Stimulated activated CD4-positive, alpha-beta T cell treated with anti-CD3 and anti-CD28 coated beads, Interleukin-15, amount 100 ng/mL, for 24 hours (primary cell): ENCODE measurements around the gene OR8D4.
"Not testable (repeated sequence)": the region's sequence is repeated elsewhere in the genome, so short reads cannot be mapped to it uniquely, and the experiment has no call there.

Experiments
- DNase-seq: peaks from one replicate; pipeline ENCODE4 v3.0.0-alpha.2; 2020

Gene OR8D4

DNA sequence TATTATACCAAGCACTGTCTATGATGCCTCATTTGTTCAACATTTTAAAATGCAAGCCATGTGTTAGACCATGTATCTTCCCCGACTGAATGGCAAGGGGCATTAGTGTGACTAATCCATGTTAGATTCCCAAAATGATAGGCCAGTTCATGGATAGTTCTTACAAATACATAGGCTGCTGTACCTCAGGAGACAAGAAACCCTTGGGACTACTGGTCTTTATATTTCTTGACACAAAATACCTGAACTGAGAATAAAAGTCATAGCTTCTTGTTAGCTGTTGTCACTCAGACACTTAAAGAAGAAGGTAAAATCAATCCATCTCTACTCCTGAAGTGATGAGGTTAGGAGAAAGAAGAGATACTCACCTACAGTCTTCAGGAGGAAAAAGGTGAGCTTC lies at the start of gene OR8D4:
OR8D4 (plus strand) TSS at position 301 of the 400 bp plus-strand sequence. CDS start 4,265 bp downstream, outside the sequence.
- DNase-seq, result no peak

DNA sequence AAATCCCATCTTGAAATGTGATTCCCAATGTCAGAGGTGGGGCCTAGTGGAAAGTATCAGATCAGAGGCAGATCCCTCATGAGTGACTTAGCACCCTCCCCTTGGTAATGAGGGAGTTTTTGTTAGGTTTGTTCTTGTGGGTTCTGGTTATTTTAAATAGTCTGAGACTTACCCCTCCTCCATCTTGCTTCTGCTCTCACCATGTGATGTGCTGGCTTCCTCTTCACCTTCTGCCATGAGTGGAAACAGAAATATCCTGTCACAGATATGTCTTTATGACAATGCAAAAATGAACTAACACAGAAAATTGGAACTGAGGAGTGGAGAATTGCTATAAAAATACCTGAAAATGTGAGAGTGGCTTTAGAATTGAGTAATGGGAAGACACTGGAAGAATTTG lies 49.6 kb upstream of the OR8D4 start:
- no peak for DNase-seq

DNA sequence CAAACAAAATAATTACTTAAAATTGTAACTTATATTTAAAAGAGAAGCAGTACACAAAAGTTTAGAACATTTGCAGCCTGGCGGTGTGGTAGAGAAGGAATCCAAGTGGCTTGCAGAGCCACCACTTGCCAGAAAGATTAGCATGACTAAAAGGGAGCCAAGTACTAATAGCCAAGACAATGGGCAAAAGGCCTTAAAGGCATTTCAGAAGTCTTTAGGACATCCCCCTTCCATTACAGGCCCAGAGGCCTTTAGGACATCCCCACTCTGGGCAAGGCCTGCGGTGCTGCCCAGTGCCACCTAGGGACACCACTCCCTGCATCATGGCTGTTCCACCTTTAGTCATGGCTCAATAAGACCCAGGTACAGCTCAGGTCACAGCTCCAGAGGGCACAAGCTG lies 48.9 kb upstream of the OR8D4 start:
- DNase-seq, result no peak

DNA sequence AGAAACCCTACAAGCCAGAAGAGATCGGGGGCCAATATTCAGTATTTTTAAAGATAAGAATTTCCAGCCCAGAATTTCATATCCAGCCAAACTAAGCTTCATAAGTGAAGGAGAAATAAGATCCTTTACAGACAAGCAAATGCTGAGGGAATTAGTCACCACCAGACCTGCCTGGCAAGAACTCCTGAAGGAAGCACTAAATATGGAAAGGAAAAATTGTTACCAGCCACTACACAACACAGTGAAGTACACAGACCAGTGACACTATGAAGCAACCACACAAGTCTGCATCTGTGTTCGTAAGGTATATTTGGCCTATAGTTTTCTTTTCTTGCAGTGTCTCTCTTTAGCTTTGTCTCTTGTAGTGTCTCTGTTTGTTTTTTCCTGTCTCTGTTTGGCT lies 45.5 kb upstream of the OR8D4 start:
- DNase-seq, result no peak

DNA sequence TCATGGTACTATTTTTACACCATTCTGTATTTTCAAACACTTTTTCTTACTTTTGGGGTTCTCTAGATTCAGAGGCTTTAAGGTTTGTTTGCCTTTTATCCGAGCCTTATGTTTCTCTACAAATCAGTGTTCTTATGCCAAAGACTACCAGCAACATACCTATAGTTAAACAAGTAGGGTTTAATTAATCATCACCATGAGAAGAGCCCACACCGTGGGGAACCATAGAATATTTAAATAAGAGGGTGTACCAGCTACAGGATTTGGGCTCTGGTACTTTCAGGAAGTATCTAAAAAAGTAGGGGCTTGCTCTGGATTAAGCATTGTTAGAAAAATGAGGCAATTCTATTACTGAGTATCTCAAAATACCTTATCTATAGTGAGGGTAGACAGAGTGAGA lies 42.2 kb upstream of the OR8D4 start:
- no peak for DNase-seq

DNA sequence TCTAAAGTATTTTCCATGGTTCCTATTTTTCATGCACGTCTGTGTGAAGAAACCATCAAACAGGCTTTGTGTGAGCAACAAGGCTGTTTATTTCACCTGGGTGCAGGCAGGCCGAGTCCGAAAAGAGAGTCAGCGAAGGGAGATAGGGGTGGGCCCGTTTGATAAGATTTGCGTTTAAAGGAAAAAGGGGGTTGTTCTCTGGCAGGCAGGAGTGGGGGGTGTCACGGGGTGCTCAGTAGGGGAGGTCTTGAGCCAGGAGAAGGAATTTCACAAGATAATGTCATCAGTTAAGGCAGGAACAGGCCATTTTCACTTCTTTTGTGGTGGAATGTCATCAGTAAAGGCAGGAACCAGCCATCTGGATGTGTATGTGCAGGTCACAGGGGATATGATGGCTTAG lies 36.7 kb upstream of the OR8D4 start:
- DNase-seq, result not testable (repeated sequence)

DNA sequence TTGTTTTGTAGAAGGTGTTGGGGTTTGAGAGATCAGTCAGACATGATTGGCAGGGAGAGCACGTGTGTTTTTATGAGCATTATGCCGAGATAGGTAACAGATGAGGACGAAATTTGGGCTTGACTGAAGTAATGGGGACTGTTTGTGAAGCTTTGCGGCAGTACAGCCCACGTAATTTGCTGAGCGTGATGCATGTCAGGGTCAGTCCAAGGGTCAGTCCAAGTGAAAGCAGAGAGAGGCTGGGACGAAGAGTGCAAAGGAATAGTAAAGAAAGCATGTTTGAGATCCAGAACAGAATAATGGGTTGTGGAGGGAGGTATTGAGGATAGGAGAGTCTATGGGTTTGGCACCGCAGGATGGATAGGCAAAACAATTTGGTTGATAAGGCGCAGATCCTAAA lies 34.2 kb upstream of the OR8D4 start:
- not testable (repeated sequence) for DNase-seq

DNA sequence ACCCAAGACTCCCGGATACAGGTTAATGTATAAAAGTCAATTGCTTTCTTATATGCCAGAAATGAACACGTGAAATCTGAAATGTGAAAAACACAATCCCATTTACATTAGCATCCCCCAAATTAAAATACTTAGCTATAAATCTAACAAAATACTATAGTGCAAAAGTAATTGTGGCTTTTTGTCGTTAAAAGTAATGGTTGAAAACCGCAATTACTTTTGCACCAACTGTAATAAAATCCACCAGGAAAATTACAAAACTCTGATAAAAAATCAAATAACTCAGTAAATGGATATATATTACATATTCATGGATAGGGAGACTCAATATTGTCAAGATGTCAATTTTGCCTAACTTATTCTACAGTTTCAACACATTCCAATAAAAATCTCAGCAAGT lies 21.1 kb upstream of the OR8D4 start:
- no peak for DNase-seq

DNA sequence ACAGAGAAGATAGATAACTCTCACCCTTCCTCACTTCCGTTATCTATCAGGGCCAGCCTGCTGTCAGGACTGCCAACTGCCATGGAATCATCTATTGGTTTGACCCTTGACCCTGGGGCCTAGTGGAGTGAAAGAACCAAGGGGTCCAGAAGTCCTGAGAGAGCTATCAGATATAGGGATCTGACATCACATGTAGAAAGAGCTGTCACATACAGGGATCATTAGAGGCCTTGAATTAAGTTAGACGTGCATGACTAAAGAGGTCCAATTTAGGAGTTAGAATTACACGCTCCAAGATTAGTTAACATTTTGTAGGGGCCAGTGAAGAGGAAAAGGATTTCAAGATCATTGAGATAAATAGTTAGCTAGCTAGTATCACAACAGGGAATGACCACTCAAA lies 16.4 kb upstream of the OR8D4 start, which contains the start of gene TMEM225:
TMEM225 (minus strand) TSS at position 101 of the 400 bp plus-strand sequence. CDS start 245 bp downstream, outside the sequence.
- no peak for DNase-seq

DNA sequence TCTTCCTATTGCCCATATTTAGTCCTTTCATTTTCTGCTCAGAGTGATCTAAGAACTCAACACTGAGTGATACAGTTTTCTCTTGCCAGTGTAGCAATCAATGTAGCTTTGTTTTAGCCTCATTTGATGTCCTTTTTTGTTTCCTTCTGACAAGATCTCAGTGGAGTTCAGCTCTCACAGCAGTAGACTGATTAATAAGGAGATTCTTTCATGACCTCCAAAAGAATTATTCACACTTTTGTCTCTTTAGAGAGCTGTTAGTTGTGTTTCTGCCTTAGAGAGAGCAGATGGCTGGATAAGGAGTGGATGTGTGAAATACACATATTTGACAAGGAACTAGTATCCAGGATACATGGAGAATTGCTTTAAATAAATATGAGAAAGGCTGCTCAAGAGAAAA lies 9.9 kb upstream of the OR8D4 start:
- DNase-seq, result no peak

DNA sequence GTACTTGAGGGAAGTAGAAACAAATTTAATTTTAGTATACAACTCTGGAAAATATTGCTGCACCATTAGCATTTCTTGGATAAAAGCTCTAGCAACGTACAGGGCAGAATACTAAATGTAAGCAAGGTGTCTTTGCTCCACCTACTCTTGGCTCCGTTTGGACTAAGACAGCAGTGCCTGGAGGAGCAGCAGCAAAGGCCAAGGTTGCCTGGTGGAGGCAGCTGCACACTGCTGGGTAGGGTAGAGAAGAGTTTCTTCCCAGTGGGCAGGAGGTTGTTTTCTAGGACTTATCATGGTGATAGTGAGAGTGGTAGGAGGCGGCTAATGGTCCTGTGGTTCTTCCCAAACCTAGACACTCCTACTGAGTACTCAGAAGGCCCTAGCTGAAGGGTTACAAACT lies 2.2 kb upstream of the OR8D4 start:
- DNase-seq, result no peak

DNA sequence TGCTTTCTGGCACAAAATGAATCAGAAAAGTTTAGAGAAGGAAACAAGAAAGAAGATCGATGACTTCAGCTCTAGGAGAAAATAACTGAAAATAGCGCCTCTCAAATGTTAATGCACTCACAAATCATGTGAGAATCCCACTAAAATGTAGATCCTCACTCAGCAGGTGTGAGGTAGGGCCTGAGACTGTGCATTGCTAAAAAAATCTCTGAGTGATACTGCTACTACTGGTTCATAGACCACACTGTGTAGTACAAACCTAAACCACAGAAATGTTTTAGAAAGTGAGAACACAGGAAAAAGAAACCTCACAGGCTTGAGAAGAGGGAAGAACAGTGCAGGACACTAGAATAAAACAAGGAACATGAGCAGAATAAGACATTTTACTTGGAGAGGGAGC lies 2.0 kb downstream of the OR8D4 start:
- no peak for DNase-seq

DNA sequence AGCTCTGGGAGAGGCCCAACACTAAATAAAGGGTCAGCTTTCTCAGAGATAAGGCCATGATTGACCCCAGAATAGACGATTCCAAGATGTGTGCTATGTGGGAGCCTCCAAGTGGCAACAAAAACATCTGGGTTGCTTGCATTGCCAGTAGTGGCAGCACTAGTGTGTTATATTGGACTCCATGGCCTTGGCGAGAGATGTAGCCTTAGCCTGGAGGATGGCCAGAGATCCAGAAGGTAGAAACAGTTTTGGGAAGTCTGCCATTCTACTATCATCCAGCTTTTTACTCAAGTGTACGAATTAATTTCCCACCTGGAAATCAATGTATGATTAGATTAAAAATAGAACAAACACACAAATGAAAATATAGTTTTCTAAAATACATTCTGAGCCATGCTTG lies 3.0 kb downstream of the OR8D4 start:
- DNase-seq, result no peak

DNA sequence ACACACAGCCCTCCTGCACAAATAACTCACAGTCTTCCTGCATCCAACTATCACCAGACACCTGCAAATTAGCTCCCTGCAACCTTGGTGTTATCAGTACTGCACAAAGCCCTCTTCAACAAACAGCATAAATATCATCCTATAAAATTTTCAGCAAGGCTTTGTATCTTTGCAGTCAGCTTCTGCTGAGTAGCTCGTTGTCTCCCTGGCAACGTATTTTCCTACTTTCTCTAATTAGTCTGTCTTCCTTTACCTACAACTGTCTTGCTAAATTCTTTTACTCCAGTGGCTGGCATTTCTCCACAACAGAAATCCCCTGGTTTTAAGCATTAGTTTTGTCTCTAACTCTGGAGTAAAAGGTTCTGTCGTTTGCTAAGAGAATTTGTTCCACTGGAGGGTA lies 3.9 kb downstream of the OR8D4 start:
- no peak for DNase-seq

DNA sequence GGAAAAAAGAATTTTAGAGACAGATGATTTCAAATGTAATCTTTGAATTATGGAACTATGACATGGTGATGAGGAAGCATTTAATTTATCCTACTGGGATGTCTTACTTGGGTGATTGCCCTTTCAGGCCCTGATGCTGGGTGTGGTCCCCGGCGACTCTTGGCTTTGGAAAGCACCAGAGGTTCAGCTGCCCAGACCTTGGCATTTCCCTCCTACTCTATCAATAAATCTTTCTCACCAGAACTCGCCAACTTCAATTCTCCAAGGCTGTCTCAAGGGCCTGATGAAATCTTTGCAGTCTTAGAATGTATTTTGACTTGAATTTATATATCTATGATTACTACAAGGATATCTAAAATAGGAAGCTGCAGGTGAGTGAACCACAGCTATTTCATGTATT lies 19.0 kb downstream of the OR8D4 start:
- no peak for DNase-seq

DNA sequence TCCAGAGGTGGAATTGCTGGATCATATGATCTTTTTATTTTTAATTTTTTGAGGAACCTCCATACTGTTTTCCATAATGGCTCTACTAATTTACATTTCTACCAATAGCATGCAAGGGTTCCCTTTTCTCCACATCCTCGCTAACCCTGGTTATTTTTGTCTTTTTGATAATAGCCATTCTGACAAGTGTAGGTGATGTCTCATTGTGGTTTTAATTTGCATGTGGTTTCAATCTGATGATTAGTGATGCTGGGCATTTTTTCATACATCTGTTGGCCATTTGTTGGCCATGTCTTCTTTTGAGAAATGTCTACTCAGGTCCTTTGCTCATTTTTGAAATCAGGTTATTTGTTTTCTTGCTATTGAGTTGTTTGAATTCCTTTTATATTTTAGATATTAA lies 22.1 kb downstream of the OR8D4 start:
- DNase-seq, result no peak

DNA sequence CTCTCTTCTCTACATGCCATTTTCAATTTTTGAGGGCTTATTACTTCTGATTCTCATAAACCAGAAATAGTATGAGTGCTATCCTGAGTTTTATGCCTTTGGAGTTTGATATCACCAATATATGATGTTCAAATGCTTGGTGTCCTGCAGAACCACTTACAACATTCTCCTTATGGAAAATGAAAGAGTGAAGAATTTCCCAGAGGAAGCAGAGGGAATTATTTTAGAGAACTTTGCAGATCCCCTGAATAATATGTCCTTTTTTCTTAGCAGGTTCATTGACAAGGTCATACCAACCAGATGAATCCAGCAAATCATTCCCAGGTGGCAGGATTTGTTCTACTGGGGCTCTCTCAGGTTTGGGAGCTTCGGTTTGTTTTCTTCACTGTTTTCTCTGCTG lies 37.4 kb downstream of the OR8D4 start, which contains the start of gene OR4D5:
OR4D5 (plus strand) TSS at position 301 of the 400 bp plus-strand sequence; CDS start at position 301, 0 bp downstream.
- DNase-seq, result no peak

DNA sequence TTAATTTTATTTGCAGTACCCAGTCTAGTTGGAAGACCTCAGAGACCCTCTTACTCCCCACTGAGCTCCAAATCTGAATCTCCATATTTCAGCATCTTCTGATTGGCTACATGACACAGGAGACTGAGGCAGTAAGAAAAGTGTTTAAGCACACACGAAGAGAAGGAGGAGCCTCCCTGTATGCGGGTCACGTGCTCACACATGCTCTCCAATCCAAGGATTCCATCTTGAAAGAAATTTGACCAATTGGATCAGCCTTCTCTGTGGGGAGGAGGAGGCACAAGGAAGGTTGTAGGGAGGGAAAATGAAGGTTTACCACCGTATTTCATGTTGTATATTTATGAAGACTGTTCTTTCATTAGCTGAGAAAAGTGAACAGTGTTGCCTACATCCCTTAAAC lies 40.4 kb downstream of the OR8D4 start:
- DNase-seq, result no peak

DNA sequence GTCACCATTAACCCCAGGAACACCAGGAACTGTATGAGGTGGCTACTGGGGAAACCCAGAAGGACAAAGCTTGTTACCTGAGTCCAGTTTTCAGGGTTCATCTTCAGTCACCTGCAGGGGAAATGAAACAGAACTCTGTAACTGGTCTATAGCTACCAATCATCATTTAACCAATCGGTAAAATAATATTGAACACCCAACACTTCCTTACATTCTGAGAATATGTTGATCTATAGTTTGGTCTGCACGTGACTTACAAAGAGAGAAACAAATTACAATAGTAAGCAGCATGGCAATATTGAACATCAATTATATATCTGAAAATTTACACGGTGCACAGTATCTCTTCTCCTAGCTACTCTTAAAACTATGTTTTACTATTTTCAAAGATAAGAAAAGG lies 41.8 kb downstream of the OR8D4 start, which contains the start of gene OR6T1:
OR6T1 (minus strand) TSS at position 101 of the 400 bp plus-strand sequence; CDS start at position 101, 0 bp downstream.
- no peak for DNase-seq

DNA sequence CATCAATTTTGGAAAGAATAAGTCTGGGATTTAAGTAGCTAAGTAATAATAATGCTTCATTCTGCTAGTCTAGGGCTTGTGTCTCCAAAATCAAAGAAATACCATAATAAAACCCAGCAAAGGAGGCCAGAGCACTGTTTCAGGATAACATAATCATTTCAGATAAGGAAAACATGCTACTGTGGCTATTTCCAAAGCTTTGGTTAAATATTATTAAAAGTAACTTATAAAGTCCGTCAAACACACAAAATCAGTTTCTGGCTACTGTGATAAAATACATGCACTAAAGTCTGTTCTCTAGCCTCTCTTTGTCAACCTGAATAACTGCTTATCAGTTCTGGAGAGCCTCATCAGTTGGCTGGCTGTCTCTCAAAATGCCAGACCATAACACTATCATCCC lies 43.2 kb downstream of the OR8D4 start:
- DNase-seq, result no peak

DNA sequence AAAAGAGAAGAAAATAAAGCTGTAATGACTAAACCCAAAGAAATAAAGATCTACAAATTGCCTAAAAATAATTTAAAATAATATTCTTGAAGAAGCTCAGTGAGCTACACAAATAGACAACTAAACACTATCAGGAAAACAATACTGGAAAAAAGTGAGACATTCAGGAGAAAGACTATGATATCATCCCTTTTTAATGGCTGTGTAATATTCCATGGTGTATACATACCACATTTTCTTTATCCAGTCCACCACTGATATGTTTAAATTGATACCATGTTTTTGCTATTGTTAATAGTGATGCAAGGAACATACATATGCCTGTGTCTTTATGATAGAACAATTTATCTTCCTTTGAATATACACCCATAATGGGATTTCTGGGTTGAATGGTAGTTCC lies 54.8 kb downstream of the OR8D4 start:
- no peak for DNase-seq
